Smooth muscle cell (in vitro differentiated cells): ENCODE results near the gene LCN6. TPM values are rescaled to one million over a fixed set of nuclear protein-coding genes. Genes with fewer than 3 reads are reported as not detected.
"Not testable (repeated sequence)": the region's sequence is repeated elsewhere in the genome, so short reads cannot be mapped to it uniquely, and the experiment has no call there.

Source experiments
- DNase-seq: peaks from one replicate; lab custom pipeline; 2025; ENCODE audit not compliant: unreplicated experiment; lab: John Stamatoyannopoulos, UW
- H2AFZ ChIP-seq: fragments of 200-600 bp; sonication (generic); 2 replicates; pipeline ENCODE4 v1.6.0; 2016; ENCODE audit warnings: antibody characterized with exemption, low read depth, mild to moderate bottlenecking
- H3F3A ChIP-seq: fragments of 200-600 bp; sonication (generic); 2 replicates; pipeline ENCODE4 v1.6.0; 2017; ENCODE audit warnings: antibody characterized with exemption, low read depth
- H3K27ac ChIP-seq: fragments of 200-600 bp; sonication (generic); 2 replicates; pipeline ENCODE4 v1.5.1; 2016; ENCODE audit warnings: low read depth, mild to moderate bottlenecking
- H3K27me3 ChIP-seq: fragments of 200-600 bp; sonication (generic); 2 replicates; pipeline ENCODE4 v1.6.1; 2016; ENCODE audit warnings: low read depth, mild to moderate bottlenecking
- H3K36me3 ChIP-seq: fragments of 200-600 bp; sonication (generic); 2 replicates; pipeline ENCODE4 v1.5.1; 2016; ENCODE audit warnings: low read depth
- H3K4me1 ChIP-seq: fragments of 200-600 bp; sonication (generic); 2 replicates; pipeline ENCODE4 v1.5.1; 2016; ENCODE audit warnings: low read depth
- H3K4me2 ChIP-seq: fragments of 200-600 bp; sonication (generic); 2 replicates; pipeline ENCODE4 v1.6.0; 2016; ENCODE audit warnings: mild to moderate bottlenecking
- H3K4me3 ChIP-seq: fragments of 200-600 bp; sonication (generic); 2 replicates; pipeline ENCODE4 v1.5.1; 2016; ENCODE audit warnings: mild to moderate bottlenecking
- H3K79me2 ChIP-seq: fragments of 200-600 bp; sonication (generic); 2 replicates; pipeline ENCODE4 v1.6.0; 2016; ENCODE audit warnings: low read depth, mild to moderate bottlenecking
- H3K9ac ChIP-seq: fragments of 200-600 bp; sonication (generic); 2 replicates; pipeline ENCODE4 v1.6.0; 2016; ENCODE audit warnings: low read depth
- H3K9me3 ChIP-seq: fragments of 200-600 bp; sonication (generic); replicated peaks from 2 replicates; pipeline ENCODE4 v1.5.1; 2016; ENCODE audit warnings: low read depth
- H4K20me1 ChIP-seq: fragments of 200-600 bp; sonication (generic); 2 replicates; pipeline ENCODE4 v1.6.0; 2016; ENCODE audit warnings: low read depth
- WGBS: methylation state at CpG from one replicate; pipeline ENCODE4 v1.1.7; 2016; ENCODE audit warnings: low lambda C conversion rate; 5-methylcytosine and 5-hydroxymethylcytosine counted together
- polyA plus RNA-seq: library from polyadenylated mRNA; unstranded; fragments of >200 nt; fragmentation: Nextera tagmentation; extraction: Ambion mirVana; gene quantifications from 2 replicates; pipeline ENCODE4 v1.2.1, GENCODE V29; 2016
- total RNA-seq: library from RNA; depleted of rRNA; stranded (reverse); fragments of >200 nt; gene quantifications from 2 replicates; pipeline ENCODE4 v1.2.3, GENCODE V29; 2014
- TF ChIP-seq, protein P1 (sequence below): fragments of 200-600 bp; sonication (generic); IDR thresholded peaks from 2 replicates; pipeline ENCODE4 v1.5.1; 2017; ENCODE audit warnings: borderline replicate concordance, mild to moderate bottlenecking, antibody characterized with exemption; ENCODE audit not compliant: insufficient read depth, poor library complexity, severe bottlenecking

The LCN6 gene
- total and polyA plus RNA-seq, 2 experiments from 2014 or later = not detected

DNA sequence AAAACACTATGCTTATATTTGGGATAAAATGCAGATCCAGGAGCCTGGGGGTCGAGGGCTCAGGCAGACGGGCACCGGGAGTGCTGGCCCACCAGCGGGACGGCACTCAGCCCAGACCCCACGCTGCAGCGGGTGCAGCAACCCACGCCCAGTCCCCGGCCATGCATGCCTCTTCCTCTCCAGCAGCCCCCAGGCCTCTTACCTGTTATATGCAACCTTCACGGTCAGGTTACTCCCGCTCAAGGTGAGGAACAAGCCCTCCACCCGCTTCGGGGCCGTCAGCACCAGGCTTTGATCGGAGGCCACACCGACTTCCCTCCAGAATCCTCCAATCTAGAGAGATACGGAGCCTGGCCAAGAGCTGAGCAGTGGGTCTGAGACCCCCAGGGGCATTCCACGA lies 8.5 kb upstream of the LCN6 start:
- Histone ChIP-seq H3K79me2 (no peaks in the 10 kb centered on the region), H3K9ac (no peak overlapping the region), H3K4me3 (no peak overlapping the region), H3K4me2 (no peak overlapping the region), H3K27ac (no peak overlapping the region), H4K20me1 (no peaks in the 10 kb centered on the region), H3K27me3 (no peaks in the 10 kb centered on the region), H3K4me1 (peaks cover 3% of the 10 kb centered on the region), H3F3A (no peaks in the 10 kb centered on the region), H3K9me3 (no peaks in the 10 kb centered on the region), H3K36me3 (no peaks in the 10 kb centered on the region), H2AFZ (no peak overlapping the region)
- 95% methylated on average over 18 of the region's 18 CpGs for WGBS
- TF ChIP-seq, protein P1, sequence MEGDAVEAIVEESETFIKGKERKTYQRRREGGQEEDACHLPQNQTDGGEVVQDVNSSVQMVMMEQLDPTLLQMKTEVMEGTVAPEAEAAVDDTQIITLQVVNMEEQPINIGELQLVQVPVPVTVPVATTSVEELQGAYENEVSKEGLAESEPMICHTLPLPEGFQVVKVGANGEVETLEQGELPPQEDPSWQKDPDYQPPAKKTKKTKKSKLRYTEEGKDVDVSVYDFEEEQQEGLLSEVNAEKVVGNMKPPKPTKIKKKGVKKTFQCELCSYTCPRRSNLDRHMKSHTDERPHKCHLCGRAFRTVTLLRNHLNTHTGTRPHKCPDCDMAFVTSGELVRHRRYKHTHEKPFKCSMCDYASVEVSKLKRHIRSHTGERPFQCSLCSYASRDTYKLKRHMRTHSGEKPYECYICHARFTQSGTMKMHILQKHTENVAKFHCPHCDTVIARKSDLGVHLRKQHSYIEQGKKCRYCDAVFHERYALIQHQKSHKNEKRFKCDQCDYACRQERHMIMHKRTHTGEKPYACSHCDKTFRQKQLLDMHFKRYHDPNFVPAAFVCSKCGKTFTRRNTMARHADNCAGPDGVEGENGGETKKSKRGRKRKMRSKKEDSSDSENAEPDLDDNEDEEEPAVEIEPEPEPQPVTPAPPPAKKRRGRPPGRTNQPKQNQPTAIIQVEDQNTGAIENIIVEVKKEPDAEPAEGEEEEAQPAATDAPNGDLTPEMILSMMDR = no peak
- no peak for DNase-seq

DNA sequence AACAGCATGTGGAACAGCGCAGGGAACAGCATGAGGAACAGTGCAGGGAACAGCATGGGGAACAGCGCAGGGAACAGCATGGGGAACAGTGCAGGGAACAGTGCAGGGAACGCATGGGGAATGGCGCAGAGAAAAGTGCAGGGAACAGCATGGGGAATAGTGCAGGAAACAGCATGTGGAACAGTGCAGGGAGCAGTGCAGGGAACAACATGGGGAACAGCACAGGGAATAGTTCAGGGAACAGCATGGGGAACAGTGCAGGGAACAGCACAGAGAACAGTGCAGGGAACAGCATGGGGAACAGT lies 7.8 kb upstream of the LCN6 start:
- Histone ChIP-seq H3F3A (no peaks in the 10 kb centered on the region), H3K9ac (no peak overlapping the region), H4K20me1 (no peaks in the 10 kb centered on the region), H3K4me1 (peaks cover 2% of the 10 kb centered on the region), H3K27me3 (no peaks in the 10 kb centered on the region), H2AFZ (no peak overlapping the region), H3K79me2 (no peaks in the 10 kb centered on the region), H3K36me3 (no peaks in the 10 kb centered on the region), H3K9me3 (no peaks in the 10 kb centered on the region), H3K27ac (no peak overlapping the region), H3K4me3 (no peak overlapping the region), H3K4me2 (no peak overlapping the region)
- TF ChIP-seq, protein P1 = no peak
- 93% methylated on average over 4 of the region's 4 CpGs for WGBS
- DNase-seq = no peak

DNA sequence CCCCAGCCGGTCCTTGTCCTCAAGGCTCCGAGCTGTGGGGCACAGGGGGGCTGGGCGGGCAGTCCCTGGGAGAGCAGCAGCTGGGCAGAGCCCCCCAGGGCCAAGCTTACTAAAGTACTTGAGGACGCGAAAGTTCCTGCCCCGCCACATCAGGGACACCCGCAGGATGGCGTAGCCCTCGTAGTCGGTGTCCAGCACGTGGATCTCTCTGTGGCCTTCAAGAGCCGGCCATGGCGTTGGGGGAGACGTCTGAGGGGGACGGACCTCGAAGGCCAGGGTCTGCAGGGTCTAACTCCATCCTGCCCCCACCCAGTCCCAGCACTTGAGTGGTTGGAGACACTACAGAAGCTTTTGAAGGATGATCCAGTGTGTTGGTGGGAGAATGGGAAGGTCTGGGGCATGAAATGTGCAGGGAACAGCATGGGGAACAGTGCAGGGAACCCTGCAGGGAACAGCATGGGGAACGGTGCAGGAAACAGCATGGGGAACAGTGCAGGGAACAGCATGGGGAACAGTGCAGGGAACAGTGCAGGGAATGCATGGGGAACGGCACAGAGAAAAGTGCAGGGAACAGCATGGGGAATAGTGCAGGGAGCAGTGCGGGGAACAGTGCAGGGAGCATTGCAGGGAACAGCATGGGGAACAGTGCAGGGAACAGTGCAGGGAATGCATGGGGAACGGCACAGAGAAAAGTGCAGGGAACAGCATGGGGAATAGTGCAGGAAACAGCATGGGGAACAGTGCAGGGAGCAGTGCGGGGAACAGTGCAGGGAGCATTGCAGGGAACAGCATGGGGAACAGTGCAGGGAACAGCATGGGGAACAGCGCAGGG lies 7.2 kb upstream of the LCN6 start:
- H3K4me2 ChIP-seq, H3K79me2 ChIP-seq, H2AFZ ChIP-seq, H3K4me1 ChIP-seq, H3K27ac ChIP-seq, H3K9ac ChIP-seq, H3K27me3 ChIP-seq, H3K4me3 ChIP-seq, H4K20me1 ChIP-seq, DNase-seq, H3K9me3 ChIP-seq, H3K36me3 ChIP-seq, H3F3A ChIP-seq: not testable (repeated sequence)
- 96% methylated on average over 21 of the region's 22 CpGs for WGBS

DNA sequence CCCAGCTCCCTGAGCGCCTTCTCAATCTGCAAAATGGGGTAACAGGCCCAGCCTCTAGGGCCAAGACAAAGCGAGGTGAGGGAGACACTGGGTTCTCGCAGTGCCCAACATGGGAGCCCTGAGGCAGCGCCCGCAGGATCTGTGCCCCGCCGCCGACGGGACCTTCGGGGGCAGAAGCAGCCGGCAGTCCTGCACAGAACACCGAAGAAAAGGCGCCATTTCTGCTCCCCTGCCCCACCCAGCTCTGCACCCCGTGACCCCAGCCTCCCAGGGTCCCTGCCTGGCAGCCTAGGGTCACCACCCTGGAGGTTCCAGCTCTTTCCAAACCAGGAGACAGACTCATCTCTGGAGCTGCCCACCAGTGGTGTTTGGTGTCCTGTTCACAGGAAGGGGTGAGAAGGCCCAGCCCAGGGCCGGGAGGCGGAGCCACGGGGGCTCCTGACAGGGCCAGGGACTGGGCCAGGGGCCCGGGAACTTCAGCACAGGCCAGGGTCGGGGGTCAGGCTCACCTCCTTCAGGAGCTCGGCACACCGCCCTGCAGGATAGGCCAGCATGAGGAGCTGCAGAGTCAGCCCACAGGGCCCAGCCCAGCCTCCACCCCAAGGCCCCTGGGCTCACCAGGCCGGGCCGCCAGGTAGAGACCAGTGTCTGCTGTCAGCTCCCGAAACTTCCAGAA lies 6.4 kb upstream of the LCN6 start:
- Histone ChIP-seq H3K9me3 (no peaks in the 10 kb centered on the region), H3K27ac (no peak overlapping the region), H2AFZ (no peak overlapping the region), H3K4me3 (no peak overlapping the region), H3K4me1 (no peaks in the 10 kb centered on the region), H4K20me1 (no peaks in the 10 kb centered on the region), H3K27me3 (no peaks in the 10 kb centered on the region), H3K4me2 (no peak overlapping the region), H3K9ac (no peak overlapping the region), H3K36me3 (no peaks in the 10 kb centered on the region), H3F3A (no peaks in the 10 kb centered on the region), H3K79me2 (no peaks in the 10 kb centered on the region)
- TF ChIP-seq, protein P1 = no peak
- 88% methylated on average over 15 of the region's 24 CpGs for WGBS
- no peak for DNase-seq
